Measurements from ENCODE around the gene CHMP6. TPM values are rescaled to one million over a fixed set of nuclear protein-coding genes. Genes with fewer than 3 reads are reported as not detected.
A peak's percentile ranks its signal among the peaks of the same experiment; 100 is the strongest.

Gene CHMP6
- polyA plus RNA-seq, 1 experiment, result 27.3 TPM

- Histone ChIP-seq H3K27me3 (ENCODE audit: control insufficient read depth, insufficient read depth, low read length) (no peaks in the 10 kb centered on the region), H3K27ac (ENCODE audit: low read depth, low read length) (no peak overlapping the region), H3K9me3 (ENCODE audit: control insufficient read depth, insufficient read depth, low read length) (peaks cover 15% of the 10 kb centered on the region; the same call in 1 of the 2 replicates), H3K4me3 (ENCODE audit: low read depth, low read length) (peak overlapping the region; percentile 79)
- no peak for DNase-seq (ENCODE audit: low read depth, low spot score)
- POLR2A ChIA-PET, result interaction anchor here (0.6 to 1.3 kb wide), 3 partner anchors 9 to 10 kb away, joined by 4 to 7 read pairs (median 6); no protein-coding TSS in a partner anchor
- CTCF ChIA-PET, result interaction anchor here (1.0 kb wide), 1 partner anchor 62 kb away, joined by 3 read pairs; no protein-coding TSS in a partner anchor
- no peak for TF ChIP-seq CTCF (IDR thresholded peaks at IDR 0.05; ENCODE audit: low read depth, low read length)
These were observed 44.0 kb downstream of the CHMP6 start for GRCh38 chr17:81035521-81036196.

GRCh38 chr17:81036197-81036941, 44.7 kb downstream of the CHMP6 start:
- POLR2A ChIA-PET, result interaction anchor here (1.3 kb wide), 1 partner anchor 8 kb away, joined by 6 read pairs; no protein-coding TSS in a partner anchor
- no peak for DNase-seq (ENCODE audit: low read depth, low spot score)
- peaks cover 15% of the 10 kb centered on the region; the same call in 1 of the 2 replicates for H3K9me3 ChIP-seq (ENCODE audit: control insufficient read depth, insufficient read depth, low read length)
- no peaks in the 10 kb centered on the region for H3K27me3 ChIP-seq (ENCODE audit: control insufficient read depth, insufficient read depth, low read length)
- CTCF ChIA-PET, result interaction anchor here (1.0 kb wide), 1 partner anchor 61 kb away, joined by 3 read pairs; no protein-coding TSS in a partner anchor
- no peak for TF ChIP-seq CTCF (IDR thresholded peaks at IDR 0.05; ENCODE audit: low read depth, low read length)
- H3K4me3 ChIP-seq (ENCODE audit: low read depth, low read length), result peak overlapping the region; percentile 79
- H3K27ac ChIP-seq (ENCODE audit: low read depth, low read length), result no peak overlapping the region

- Histone ChIP-seq H3K4me3 (ENCODE audit: low read depth, low read length) (no peak overlapping the region), H3K9me3 (ENCODE audit: control insufficient read depth, insufficient read depth, low read length) (peaks cover 15% of the 10 kb centered on the region; the same call in 1 of the 2 replicates), H3K27me3 (ENCODE audit: control insufficient read depth, insufficient read depth, low read length) (no peaks in the 10 kb centered on the region), H3K27ac (ENCODE audit: low read depth, low read length) (no peak overlapping the region)
- ChIA-PET POLR2A (interaction anchor here (1.3 kb wide), 1 partner anchor 7 kb away, joined by 6 read pairs; no protein-coding TSS in a partner anchor), CTCF (interaction anchor here (1.5 kb wide), 1 partner anchor 14 kb away, joined by 3 read pairs; no protein-coding TSS in a partner anchor)
- TF ChIP-seq CTCF (IDR thresholded peaks at IDR 0.05; ENCODE audit: low read depth, low read length), result no peak
- no peak for DNase-seq (ENCODE audit: low read depth, low spot score)
These were observed 45.6 kb downstream of the CHMP6 start for GRCh38 chr17:81037026-81037797.

- ChIA-PET POLR2A (interaction anchor here (0.5 kb wide), 1 partner anchor 50 kb away, joined by 3 read pairs; no protein-coding TSS in a partner anchor), CTCF (interaction anchor here (1.5 kb wide), 1 partner anchor 15 kb away, joined by 3 read pairs; no protein-coding TSS in a partner anchor)
- Histone ChIP-seq H3K9me3 (ENCODE audit: control insufficient read depth, insufficient read depth, low read length) (peaks cover 15% of the 10 kb centered on the region; the same call in 1 of the 2 replicates), H3K4me3 (ENCODE audit: low read depth, low read length) (no peak overlapping the region), H3K27me3 (ENCODE audit: control insufficient read depth, insufficient read depth, low read length) (no peaks in the 10 kb centered on the region), H3K27ac (ENCODE audit: low read depth, low read length) (no peak overlapping the region)
- TF ChIP-seq CTCF (IDR thresholded peaks at IDR 0.05; ENCODE audit: low read depth, low read length), result no peak
- DNase-seq (ENCODE audit: low read depth, low spot score), result no peak
These were observed 46.4 kb downstream of the CHMP6 start for GRCh38 chr17:81037798-81038733.
